GM12878 (cell line): Measurements from ENCODE around the gene COG1. TPM values are rescaled to one million over a fixed set of nuclear protein-coding genes. Genes with fewer than 3 reads are reported as not detected.

ENCODE experiments used
- ATAC-seq: fragments of 200-7000 bp; cut with Tn5 transposase; 3 replicates; pipeline ENCODE4 v1.9.1; 2020; ENCODE audit warnings: mild to moderate bottlenecking, moderate library complexity
- BruUV-seq: library from RNA; stranded (reverse); fragments of 400-500 nt; replicated peaks from 2 replicates; lab custom pipeline; 2021; lab: Mats Ljungman, UMichigan
- CTCF ChIA-PET: fragments of 300-600 bp; sonication (Branson Sonifier 250); formaldehyde crosslinking; extraction: SDS; loops from one replicate; lab custom pipeline; 2021; ENCODE audit warnings: inconsistent platforms; lab: Yijun Ruan, JAX
- POLR2A ChIA-PET: fragments of 350-600 bp; formaldehyde crosslinking; extraction: SDS; loops from one replicate; lab custom pipeline; 2021; ENCODE audit warnings: inconsistent platforms; lab: Charles Lee
- RAD21 ChIA-PET: fragments of 300-600 bp; sonication (Branson Sonifier 250); formaldehyde crosslinking; loops from one replicate; lab custom pipeline; 2023; ENCODE audit warnings: antibody characterized with exemption; ENCODE audit not compliant: unreplicated experiment; lab: Charles Lee
- SMC1A ChIA-PET: fragments of 300-600 bp; sonication (Branson Sonifier 250); formaldehyde crosslinking; loops from one replicate; lab custom pipeline; 2023; ENCODE audit not compliant: unreplicated experiment, uncharacterized antibody; lab: Charles Lee
- DNase-seq: peaks from one replicate; pipeline ENCODE4 v3.0.0-alpha.2; 2011; ENCODE audit warnings: low read depth, low spot score
- FAIRE-seq: peaks from 3 replicates; lab custom pipeline; 2011; peaks lifted over from hg19 to GRCh38; lab: Jason Lieb, UNC
- H2AFZ ChIP-seq: 2 replicates; pipeline ENCODE4 v1.6.0; 2011; ENCODE audit warnings: low read depth, low read length, control low read depth; ENCODE audit not compliant: control insufficient read depth
- H3K27ac ChIP-seq: 2 replicates; pipeline ENCODE4 v1.5.1; 2011; ENCODE audit warnings: control low read depth; ENCODE audit not compliant: control insufficient read depth, insufficient read depth
- H3K27me3 ChIP-seq, 2 experiments: replicated peaks in 1 of 2; 2 replicates each; pipeline versions ENCODE4 v1.6.0 to v1.6.1; 2011; ENCODE audit warnings: low read length in 1 of 2; ENCODE audit not compliant: control insufficient read depth in 2 of 2, insufficient read depth in 2 of 2
- H3K36me3 ChIP-seq, 2 experiments: 2 replicates each; pipeline ENCODE4 v1.5.1; 2011; ENCODE audit warnings: low read length in 1 of 2; ENCODE audit not compliant: control insufficient read depth in 2 of 2, insufficient read depth in 2 of 2
- H3K4me1 ChIP-seq: 2 replicates; pipeline ENCODE4 v1.6.1; 2011; ENCODE audit warnings: mild to moderate bottlenecking, low read length, moderate library complexity, mixed read lengths; ENCODE audit not compliant: control insufficient read depth, insufficient read depth
- H3K4me2 ChIP-seq: 2 replicates; pipeline ENCODE4 v1.6.0; 2011; ENCODE audit warnings: control low read depth; ENCODE audit not compliant: control insufficient read depth, insufficient read depth
- H3K4me3 ChIP-seq: fragments of 200-600 bp; sonication (generic); 2 replicates; pipeline ENCODE4 v1.5.1; 2016
- H3K79me2 ChIP-seq: 2 replicates; pipeline ENCODE4 v1.6.0; 2011; ENCODE audit warnings: low read length; ENCODE audit not compliant: control insufficient read depth, insufficient read depth
- H3K9ac ChIP-seq: 2 replicates; pipeline ENCODE4 v1.8.0; 2011; ENCODE audit warnings: low read length, control low read depth, mixed read lengths; ENCODE audit not compliant: control insufficient read depth, insufficient read depth
- H3K9me3 ChIP-seq: replicated peaks from 3 replicates; pipeline ENCODE4 v1.5.1; 2011; ENCODE audit warnings: mild to moderate bottlenecking, low read length; ENCODE audit not compliant: control insufficient read depth, insufficient read depth
- H4K20me1 ChIP-seq: 2 replicates; pipeline ENCODE4 v1.6.0; 2011; ENCODE audit not compliant: control insufficient read depth, insufficient read depth
- ETV6 ChIP-seq, 2 experiments: fragments of 450-650 bp in 1 of 2; IDR thresholded peaks in 1 of 2; conservative IDR thresholded peaks in 1 of 2; 2 replicates each; pipeline ENCODE4 v1.6.1; 2014; ENCODE audit warnings: antibody characterized with exemption in 1 of 2, borderline replicate concordance in 1 of 2, low read depth in 1 of 2, mild to moderate bottlenecking in 1 of 2, moderate library complexity in 1 of 2
- FOXK2 ChIP-seq: fragments of 450-650 bp; IDR thresholded peaks from 2 replicates; pipeline ENCODE4 v1.6.1; 2017; ENCODE audit warnings: mild to moderate bottlenecking, moderate library complexity
- GATAD2B ChIP-seq: fragments of 450-650 bp; conservative IDR thresholded peaks from 2 replicates; pipeline ENCODE4 v1.6.1; 2017; ENCODE audit warnings: low read depth, mild to moderate bottlenecking, moderate library complexity
- IRF4 ChIP-seq: IDR thresholded peaks from 2 replicates; pipeline ENCODE4 v1.6.1; 2011; ENCODE audit warnings: low read depth, low read length
- MLLT1 ChIP-seq: fragments of 450-650 bp; IDR thresholded peaks from 2 replicates; pipeline ENCODE4 v1.6.1; 2016; ENCODE audit warnings: mild to moderate bottlenecking
- MXI1 ChIP-seq: fragments of 150-350 bp; IDR thresholded peaks from 2 replicates; pipeline ENCODE4 v1.6.1; 2011; ENCODE audit warnings: low read depth, mild to moderate bottlenecking, inconsistent platforms, low read length, improper control_type of control experiment
- NFIC ChIP-seq: IDR thresholded peaks from 2 replicates; pipeline ENCODE4 v1.6.1; 2012; ENCODE audit warnings: low read depth, mild to moderate bottlenecking, inconsistent platforms, low read length, moderate library complexity
- NFYB ChIP-seq: IDR thresholded peaks from 2 replicates; pipeline ENCODE4 v1.6.1; 2011; ENCODE audit warnings: low read depth, mild to moderate bottlenecking, low read length, improper control_type of control experiment, moderate library complexity; ENCODE audit not compliant: insufficient read depth
- POLR2AphosphoS2 ChIP-seq: IDR thresholded peaks from 2 replicates; pipeline ENCODE4 v1.6.1; 2011; ENCODE audit warnings: low read depth, mild to moderate bottlenecking, low read length, improper control_type of control experiment, moderate library complexity
- RAD21 ChIP-seq: IDR thresholded peaks from 2 replicates; pipeline ENCODE4 v1.6.1; 2011; ENCODE audit warnings: mild to moderate bottlenecking, low read depth, low read length, moderate library complexity; ENCODE audit not compliant: insufficient read depth
- RBBP5 ChIP-seq: fragments of 200-600 bp; sonication (generic); conservative IDR thresholded peaks from 2 replicates; pipeline ENCODE4 v1.6.1; 2016
- RELA ChIP-seq: fragments of 450-650 bp; IDR thresholded peaks from 2 replicates; pipeline ENCODE4 v1.8.0; 2014; ENCODE audit warnings: borderline replicate concordance; ENCODE audit not compliant: partially characterized antibody
- SMAD1 ChIP-seq: fragments of 450-650 bp; IDR thresholded peaks from 2 replicates; pipeline ENCODE4 v1.6.1; 2018; ENCODE audit warnings: mild to moderate bottlenecking, low read depth; ENCODE audit not compliant: partially characterized antibody
- SMARCA5 ChIP-seq: fragments of 450-650 bp; IDR thresholded peaks from 2 replicates; pipeline ENCODE4 v1.6.1; 2017; ENCODE audit warnings: mild to moderate bottlenecking
- SMC3 ChIP-seq: IDR thresholded peaks from 2 replicates; pipeline ENCODE4 v1.6.1; 2011; ENCODE audit warnings: low read length, improper control_type of control experiment, borderline replicate concordance
- SPI1 ChIP-seq: IDR thresholded peaks from 2 replicates; pipeline ENCODE4 v1.6.1; 2011; ENCODE audit warnings: low read depth, mild to moderate bottlenecking, low read length, moderate library complexity, borderline replicate concordance; ENCODE audit not compliant: insufficient read depth
- STAT3 ChIP-seq: IDR thresholded peaks from 2 replicates; pipeline ENCODE4 v1.6.1; 2011; ENCODE audit warnings: low read depth, low read length, improper control_type of control experiment
- SUPT20H ChIP-seq: IDR thresholded peaks from 2 replicates; pipeline ENCODE4 v1.6.1; 2011; ENCODE audit warnings: low read depth, mild to moderate bottlenecking, low read length, moderate library complexity, borderline replicate concordance; ENCODE audit not compliant: control insufficient read depth
- TCF12 ChIP-seq: IDR thresholded peaks from 2 replicates; pipeline ENCODE4 v1.6.1; 2011; ENCODE audit warnings: low read depth, mild to moderate bottlenecking, low read length
- ZNF24 ChIP-seq: fragments of 450-650 bp; IDR thresholded peaks from 2 replicates; pipeline ENCODE4 v1.6.1; 2017; ENCODE audit warnings: antibody characterized with exemption, mild to moderate bottlenecking
- ZZZ3 ChIP-seq: IDR thresholded peaks from 2 replicates; pipeline ENCODE4 v1.6.1; 2011; ENCODE audit warnings: low read depth; ENCODE audit not compliant: control insufficient read depth, insufficient read length
- WGBS: methylation state at CpG from one replicate; pipeline ENCODE4 v1.1.6; 2016; ENCODE audit warnings: low lambda C conversion rate; ENCODE audit not compliant: insufficient replicate concordance, insufficient coverage; ENCODE audit errors: missing lambda C conversion rate; 5-methylcytosine and 5-hydroxymethylcytosine counted together
- in situ Hi-C: fragments of 300-500 bp; cut with MboI; formaldehyde crosslinking; loops from 9 replicates; pipeline ENCODE4 v1.14.3; 2018; ENCODE audit warnings: mixed read lengths
- intact Hi-C: fragments of 100-400 bp; cut with micrococcal nuclease; formaldehyde crosslinking; loops from one replicate; pipeline ENCODE4 v1.14.2; 2022; ENCODE audit not compliant: unreplicated experiment
- polyA plus RNA-seq, 11 experiments: library from polyadenylated mRNA; depleted of rRNA in 4 of 11; unstranded in 6 of 11; stranded (reverse) in 5 of 11; fragments of >200 nt; fragmentation: Nextera tagmentation in 4 of 11; fragmentation: Illumina TruSeq in 1 of 11; extraction: Ambion mirVana in 4 of 11; extraction: Trizol in 1 of 11; gene quantifications; 1 replicate in 1 of 11; 2 replicates in 10 of 11; pipeline versions ENCODE4 v1.2.1 to v1.2.3, GENCODE V29; 2011 to 2016; ENCODE audit warnings: inconsistent platforms in 2 of 11, missing spikeins in 2 of 11, low read depth in 1 of 11
- total RNA-seq, 4 experiments: library from RNA; depleted of rRNA in 3 of 4; stranded (reverse); fragments of >200 nt in 3 of 4; fragmentation: Illumina TruSeq in 1 of 4; extraction: Trizol in 1 of 4; gene quantifications; 2 replicates each; pipeline versions ENCODE4 v1.2.1 to v1.2.3, GENCODE V29; 2013 to 2021
- TF ChIP-seq, protein P1 (sequence below): IDR thresholded peaks from 2 replicates; pipeline ENCODE4 v1.6.1; 2011; ENCODE audit warnings: low read depth, mild to moderate bottlenecking, low read length, moderate library complexity, borderline replicate concordance; ENCODE audit errors: extremely low read depth

The COG1 gene
- total and polyA plus RNA-seq, 10 of the 15 experiments (the other 5 are each of a cell fraction or from before 2014, with no cell fraction given): 10.5 to 24.1 (median 18.1) TPM

DNA sequence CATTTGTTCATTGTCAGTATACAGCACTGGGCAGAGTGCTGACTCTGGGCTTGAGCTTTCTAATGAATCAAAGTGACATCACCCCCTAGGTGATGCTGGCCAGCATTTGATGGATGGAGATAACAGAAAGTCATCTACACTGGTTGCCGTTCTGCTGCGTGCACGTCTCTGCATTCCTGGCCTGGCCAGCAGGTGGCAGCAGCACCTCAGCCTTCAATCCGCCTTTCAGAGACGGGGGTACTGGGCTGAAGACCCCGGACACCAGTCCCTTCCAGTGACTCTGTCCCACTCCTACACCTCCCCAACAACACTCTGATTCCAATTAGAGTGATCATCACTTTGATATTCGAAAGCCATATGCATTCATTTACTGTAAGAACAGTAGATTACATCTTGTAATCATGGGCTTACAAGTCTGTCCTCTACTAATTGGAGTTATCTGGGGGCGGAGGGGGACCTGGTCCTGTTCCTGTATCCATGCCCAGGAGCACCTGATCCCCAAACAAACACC is 62.9 kb downstream of the COG1 start (continued):
- TF ChIP-seq SUPT20H (no peak), POLR2AphosphoS2 (no peak), GATAD2B (0 out of 2 replicates have a peak, but pooled peaks have one; percentile 38), RELA (peak; percentile 28), SMAD1 (no peak), RBBP5 (no peak), SMC3 (peak; percentile 100), ZNF24 (no peak), TCF12 (0 out of 2 replicates have a peak, but pooled peaks have one; percentile 10), FOXK2 (no peak), SMARCA5 (no peak)
- TF ChIP-seq, protein P1, sequence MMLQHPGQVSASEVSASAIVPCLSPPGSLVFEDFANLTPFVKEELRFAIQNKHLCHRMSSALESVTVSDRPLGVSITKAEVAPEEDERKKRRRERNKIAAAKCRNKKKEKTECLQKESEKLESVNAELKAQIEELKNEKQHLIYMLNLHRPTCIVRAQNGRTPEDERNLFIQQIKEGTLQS: no peak

- peak; percentile 12; the same call in 1 of the 3 replicates for ATAC-seq
- no peak for TF ChIP-seq SPI1
- TF ChIP-seq RAD21: no peak
- no peak for TF ChIP-seq NFYB
- TF ChIP-seq STAT3: no peak
- no peak for TF ChIP-seq MXI1
- no peak for TF ChIP-seq MLLT1
- TF ChIP-seq IRF4: no peak
- TF ChIP-seq NFIC: no peak
- no peak for TF ChIP-seq ZZZ3
- TF ChIP-seq ETV6 (conservative IDR thresholded peaks at IDR 0.05 in 1 of 2, IDR thresholded peaks at IDR 0.05 in 1 of 2; ENCODE audit: borderline replicate concordance in 1 of 2, low read depth in 1 of 2): no peak
Measured at GRCh38 chr17:73256220-73256619, 63.4 kb downstream of the COG1 start.

More at GRCh38 chr17:73256220-73256619, 63.4 kb downstream of the COG1 start:
- WGBS: 100% methylated on average over 3 of the region's 3 CpGs
- DNase-seq: no peak
- Histone ChIP-seq H3K9me3 (no peaks in the 10 kb centered on the region), H3K9ac (no peak overlapping the region), H4K20me1 (no peaks in the 10 kb centered on the region), H3K79me2 (no peaks in the 10 kb centered on the region), H3K27ac (no peak overlapping the region), H2AFZ (no peak overlapping the region), H3K4me3 (no peak overlapping the region), H3K4me1 (no peaks in the 10 kb centered on the region), H3K36me3 (no peaks in the 10 kb centered on the region), H3K4me2 (no peak overlapping the region), H3K27me3 (no peaks in the 10 kb centered on the region)
- intact Hi-C loops: no loop called here
- BruUV-seq: no TSS peak
- POLR2A ChIA-PET: no interaction called here
- CTCF ChIA-PET: interaction anchor here (0.7 to 12.7 kb wide), 22 partner anchors 9 to 697 kb away, joined by 3 to 365 read pairs (median 5); partner anchors contain the start of genes CDC42EP4 and COG1
- no peak for FAIRE-seq
- SMC1A ChIA-PET: interaction anchor here (0.7 to 16.1 kb wide), 16 partner anchors 10 to 697 kb away, joined by 3 to 261 read pairs (median 4); partner anchors contain the start of genes CDC42EP4 and COG1
- in situ Hi-C loops: no loop called here
- RAD21 ChIA-PET: interaction anchor here (0.8 to 11.2 kb wide), 11 partner anchors 11 to 529 kb away, joined by 3 to 218 read pairs (median 4); partner anchors contain the start of gene COG1
